Gastroesophageal sphincter (tissue), 4 donors: Measurements from ENCODE around the gene DCBLD2. TPM values are rescaled to one million over a fixed set of nuclear protein-coding genes. Genes with fewer than 3 reads are reported as not detected.

Experiments used
- ATAC-seq: fragments of 150-250 bp; one replicate; pipeline ENCODE4 v1.9.1; 2016; ENCODE audit warnings: mild to moderate bottlenecking, moderate library complexity
- H3K27ac ChIP-seq, 4 donors: fragments of 200-600 bp; sonication (generic) in 3 of 4; 1 replicate in 3 of 4; 2 replicates in 1 of 4; pipeline ENCODE4 v1.5.1; 2016 to 2019
- H3K27me3 ChIP-seq: fragments of 200-600 bp; sonication (generic); one replicate; pipeline ENCODE4 v1.5.1; 2019
- H3K36me3 ChIP-seq, 2 donors: fragments of 200-600 bp; sonication (generic); one replicate each; pipeline ENCODE4 v1.5.1; 2019; ENCODE audit warnings: control low read depth in 1 of 2
- H3K4me1 ChIP-seq, 3 donors: fragments of 200-600 bp; sonication (generic); 1 replicate in 2 of 3; 2 replicates in 1 of 3; pipeline ENCODE4 v1.5.1; 2016 to 2019; ENCODE audit warnings: control low read depth in 2 of 3
- H3K4me3 ChIP-seq, 2 donors: fragments of 200-600 bp; sonication (generic); one replicate each; pipeline ENCODE4 v1.5.1; 2019; ENCODE audit warnings: mild to moderate bottlenecking in 1 of 2, moderate library complexity in 1 of 2
- H3K9me3 ChIP-seq, 3 donors: fragments of 200-600 bp; sonication (generic); one replicate each; pipeline ENCODE4 v1.5.1; 2017 to 2019; ENCODE audit warnings: control low read depth in 2 of 3
- CTCF ChIP-seq, 4 experiments: fragments of 200-600 bp in 2 of 4; fragments of 450-650 bp in 2 of 4; sonication (generic) in 1 of 4; IDR thresholded peaks; one replicate each; pipeline ENCODE4 v1.5.1; 2017 to 2019; ENCODE audit warnings: antibody characterized with exemption in 4 of 4, mild to moderate bottlenecking in 2 of 4, moderate library complexity in 2 of 4
- EP300 ChIP-seq: sonication (generic); formaldehyde crosslinking; IDR thresholded peaks from one replicate; pipeline ENCODE4 v1.6.1; 2017; ENCODE audit warnings: antibody characterized with exemption, mild to moderate bottlenecking
- POLR2A ChIP-seq, 2 donors: fragments of 450-650 bp; IDR thresholded peaks; one replicate each; pipeline ENCODE4 v1.6.1; 2017; ENCODE audit warnings: antibody characterized with exemption in 2 of 2, mild to moderate bottlenecking in 2 of 2, moderate library complexity in 1 of 2
- POLR2AphosphoS5 ChIP-seq: sonication (generic); formaldehyde crosslinking; IDR thresholded peaks from one replicate; pipeline ENCODE4 v1.6.1; 2017; ENCODE audit warnings: antibody characterized with exemption
- WGBS, 2 donors: methylation state at CpG; one replicate each; pipeline ENCODE4 v1.1.5; 2018; ENCODE audit warnings: low coverage in 1 of 2; 5-methylcytosine and 5-hydroxymethylcytosine counted together
- total RNA-seq, 4 donors: library from RNA; depleted of rRNA; stranded (reverse); fragments of >200 nt; gene quantifications; one replicate each; pipeline ENCODE4 v1.1.0, GENCODE V29; 2016

Gene DCBLD2
- total RNA-seq, 4 donors from 2014 or later = 45.3 to 58.8 (median 52.4) TPM

DNA sequence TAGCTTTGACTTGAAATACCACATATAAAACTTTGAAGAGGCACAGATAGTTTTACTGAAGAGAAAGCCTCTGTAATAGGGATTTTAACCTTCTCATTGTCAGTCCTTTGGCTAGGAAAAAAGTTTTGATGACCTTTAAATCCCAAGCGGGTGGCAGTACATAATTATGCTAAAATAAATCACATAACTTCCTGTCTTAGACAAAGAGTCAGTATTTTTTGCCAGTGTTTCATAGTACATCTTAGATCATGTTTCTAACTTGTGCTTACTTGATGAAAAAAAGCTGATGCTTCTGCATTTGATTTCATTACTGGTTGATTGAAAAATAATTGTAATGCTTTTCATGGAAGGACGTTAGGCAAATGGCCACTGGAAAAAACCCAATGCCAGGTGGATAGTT lies 132.5 kb downstream of the DCBLD2 start:
- Histone ChIP-seq H3K4me3 (no peak overlapping the region), H3K27ac (peak overlapping the region in 1 of 4 donors; percentile 4), H3K27me3 (no peaks in the 10 kb centered on the region), H3K4me1 (peaks cover 0 to 32% (median 4%) of the 10 kb centered on the region in 3 donors), H3K36me3 (no peaks in the 10 kb centered on the region), H3K9me3 (no peaks in the 10 kb centered on the region)
- 56 to 60% methylated on average over 2 of the region's 2 CpGs for WGBS, 2 donors
- TF ChIP-seq EP300 (no peak), POLR2A (IDR thresholded peaks at IDR 0.05) (no peak), CTCF (IDR thresholded peaks at IDR 0.05) (no peak), POLR2AphosphoS5 (no peak)
- ATAC-seq = no peak

DNA sequence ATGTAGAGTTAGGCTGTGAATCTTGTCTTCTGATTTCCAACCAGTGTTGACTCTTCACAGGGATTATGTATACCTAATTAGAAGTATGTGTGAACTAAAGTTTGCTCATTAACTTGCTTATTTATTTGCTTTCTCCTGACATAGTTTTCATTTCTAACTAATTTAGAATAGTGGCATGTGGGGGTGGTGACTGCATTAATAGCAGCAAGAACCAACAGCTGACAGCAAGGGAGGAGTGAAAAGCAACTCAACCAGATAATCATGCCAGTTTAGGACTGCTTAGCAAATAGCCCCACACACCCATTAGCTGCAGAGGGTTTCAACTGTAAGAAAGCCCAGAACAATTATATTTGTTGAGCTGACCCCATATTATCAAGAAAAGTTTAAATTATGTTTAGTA lies 134.6 kb downstream of the DCBLD2 start:
- no peak for ATAC-seq
- Histone ChIP-seq H3K4me3 (no peak overlapping the region), H3K27me3 (no peaks in the 10 kb centered on the region), H3K27ac (no peak overlapping the region), H3K9me3 (no peaks in the 10 kb centered on the region), H3K36me3 (no peaks in the 10 kb centered on the region), H3K4me1 (peaks cover 0 to 52% (median 10%) of the 10 kb centered on the region in 3 donors)
- no peak for TF ChIP-seq CTCF (IDR thresholded peaks at IDR 0.05)
- no peak for TF ChIP-seq POLR2A (IDR thresholded peaks at IDR 0.05)
- no peak for TF ChIP-seq EP300
- no peak for TF ChIP-seq POLR2AphosphoS5

DNA sequence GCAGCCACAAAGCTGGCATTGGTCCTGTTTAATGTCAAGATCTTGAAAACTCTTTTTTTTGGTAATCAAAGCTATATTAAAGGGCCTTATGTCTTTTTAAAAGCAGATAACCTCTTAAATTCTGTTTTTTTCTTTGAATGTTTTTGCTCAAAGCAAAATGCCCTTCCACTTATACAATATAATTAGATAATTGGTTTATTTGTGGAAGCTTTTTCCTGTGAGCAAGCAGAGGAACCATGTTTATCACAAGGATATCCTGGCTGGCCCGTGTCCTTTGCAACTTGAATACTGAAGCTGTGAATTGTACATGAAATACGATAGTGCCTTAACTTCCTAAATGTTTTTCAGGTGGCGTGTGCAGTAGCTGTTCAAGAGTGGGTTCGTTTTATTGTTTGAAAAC lies 135.8 kb downstream of the DCBLD2 start:
- H3K4me1 ChIP-seq = peaks cover 0 to 57% (median 10%) of the 10 kb centered on the region in 3 donors
- H3K9me3 ChIP-seq = no peaks in the 10 kb centered on the region
- 68 to 90% methylated on average over 3 to 4 of the region's 4 CpGs for WGBS, 2 donors
- H3K27me3 ChIP-seq = no peaks in the 10 kb centered on the region
- no peak for ATAC-seq
- TF ChIP-seq POLR2A (IDR thresholded peaks at IDR 0.05) (no peak), CTCF (IDR thresholded peaks at IDR 0.05) (no peak), EP300 (no peak), POLR2AphosphoS5 (no peak)
- H3K36me3 ChIP-seq = no peaks in the 10 kb centered on the region
- H3K27ac ChIP-seq = no peak overlapping the region
- no peak overlapping the region for H3K4me3 ChIP-seq

DNA sequence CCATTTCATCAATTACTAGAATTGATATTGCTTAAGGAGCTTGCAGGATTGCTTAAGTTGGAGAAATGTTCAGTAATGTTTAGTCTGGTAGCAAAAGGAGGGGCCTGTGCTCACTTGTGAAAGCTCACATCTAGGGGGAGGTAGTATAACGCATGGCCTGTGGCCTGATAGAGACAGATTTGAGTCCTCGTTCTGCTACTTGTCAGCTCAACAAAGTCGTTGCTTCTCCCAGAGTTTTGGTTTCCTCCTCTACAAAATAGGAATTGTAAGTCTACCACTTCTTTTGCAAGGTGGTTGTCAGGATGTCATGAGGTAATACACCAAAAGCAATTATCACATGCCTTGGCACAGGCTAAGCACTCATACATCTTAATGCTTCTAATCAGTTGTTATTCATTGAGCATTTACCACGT lies 137.0 kb downstream of the DCBLD2 start:
- peak; percentile 44 for ATAC-seq
- WGBS, 2 donors = 23 to 29% methylated on average over 4 of the region's 4 CpGs
- H3K36me3 ChIP-seq = no peaks in the 10 kb centered on the region
- H3K27me3 ChIP-seq = no peaks in the 10 kb centered on the region
- TF ChIP-seq POLR2A (IDR thresholded peaks at IDR 0.05) (no peak), EP300 (no peak), POLR2AphosphoS5 (no peak), CTCF (IDR thresholded peaks at IDR 0.05) (no peak)
- peaks cover 0 to 55% (median 10%) of the 10 kb centered on the region in 3 donors for H3K4me1 ChIP-seq
- H3K27ac ChIP-seq = no peak overlapping the region
- no peaks in the 10 kb centered on the region for H3K9me3 ChIP-seq
- H3K4me3 ChIP-seq = no peak overlapping the region

DNA sequence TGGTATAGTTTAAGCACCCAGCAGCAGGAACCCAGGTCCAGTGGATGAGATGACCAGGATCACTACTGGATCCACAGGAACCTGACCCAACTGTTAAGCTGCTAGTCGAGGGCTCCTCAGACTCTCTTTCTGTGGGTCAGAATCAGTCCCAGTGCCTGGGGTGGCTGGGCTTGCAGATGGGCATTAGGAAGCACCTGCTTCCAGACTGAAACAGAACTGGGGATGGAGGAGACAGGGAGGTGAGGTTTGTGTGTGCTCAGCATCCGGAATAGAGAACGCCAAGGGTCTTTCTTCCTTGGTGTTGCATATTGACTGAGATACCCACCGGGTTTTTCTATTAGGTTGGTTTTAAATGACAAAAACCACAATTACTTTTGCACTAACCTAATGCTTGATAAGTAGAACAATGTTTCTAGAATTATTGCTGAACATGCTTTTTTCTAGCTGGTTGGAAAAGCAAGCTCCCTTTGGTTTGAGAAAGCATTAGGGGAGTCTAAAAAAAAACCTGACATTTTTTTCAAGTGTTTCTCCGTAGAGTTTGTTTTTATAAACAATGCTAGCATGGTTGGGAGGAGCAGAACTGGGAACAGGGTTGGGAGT lies 137.6 kb downstream of the DCBLD2 start:
- Histone ChIP-seq H3K9me3 (no peaks in the 10 kb centered on the region), H3K27me3 (no peaks in the 10 kb centered on the region), H3K4me1 (peaks cover 0 to 51% (median 10%) of the 10 kb centered on the region in 3 donors), H3K36me3 (no peaks in the 10 kb centered on the region), H3K4me3 (no peak overlapping the region), H3K27ac (peak overlapping the region in 1 of 4 donors; percentile 48)
- ATAC-seq = no peak
- WGBS, 2 donors = 30 to 62% methylated on average over 3 to 5 of the region's 5 CpGs
- no peak for TF ChIP-seq EP300
- TF ChIP-seq POLR2AphosphoS5 = no peak
- no peak for TF ChIP-seq CTCF (IDR thresholded peaks at IDR 0.05)
- no peak for TF ChIP-seq POLR2A (IDR thresholded peaks at IDR 0.05)
